ENCODE data around the gene LONP1.
A peak's percentile ranks its signal among the peaks of the same experiment; 100 is the strongest.

The LONP1 gene

DNA sequence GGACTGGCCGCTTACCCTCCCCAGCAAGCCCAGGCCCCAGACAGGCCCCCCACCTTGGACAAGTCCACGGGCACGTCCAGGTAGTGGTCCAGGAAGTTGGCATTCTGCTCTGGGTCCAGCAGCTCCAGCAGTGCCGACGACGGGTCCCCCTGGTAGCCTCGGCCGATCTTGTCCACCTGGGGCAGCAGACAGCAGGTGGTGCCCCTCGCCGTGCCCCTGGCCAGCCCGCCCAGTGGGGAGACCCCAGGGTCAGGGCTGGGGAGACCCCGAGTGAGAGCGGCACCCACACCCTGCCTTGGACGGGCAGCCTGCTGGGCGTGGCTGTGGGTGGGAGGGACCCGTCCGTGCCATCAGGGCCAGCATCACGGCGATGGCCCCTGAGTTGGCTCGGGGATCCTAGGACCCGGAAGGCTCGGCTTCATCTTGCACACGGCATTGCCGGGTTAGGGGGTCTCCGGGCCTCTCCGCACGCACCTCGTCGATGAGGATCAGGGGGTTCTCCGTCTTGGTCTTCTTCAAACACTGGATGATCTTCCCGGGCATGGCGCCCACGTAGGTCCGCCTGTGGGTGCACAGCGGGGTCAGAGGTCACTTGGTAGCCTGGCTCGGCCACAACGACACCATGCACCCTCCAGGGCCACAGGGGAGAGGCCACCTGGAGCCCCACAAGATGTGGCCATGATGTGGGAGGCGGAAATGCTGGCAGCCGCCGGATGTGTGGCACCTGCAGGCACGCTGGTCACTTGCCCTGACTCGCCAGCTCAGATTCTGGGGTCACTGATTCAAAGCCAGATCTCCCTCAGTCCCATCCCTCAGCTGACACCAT lies 23.5 kb downstream of the LONP1 start:
- Histone ChIP-seq H3F3A (ENCODE audit: insufficient read depth) (peaks cover 31% of the 10 kb centered on the region), H2AFZ (ENCODE audit: low read depth, low read length, severe bottlenecking) (no peak overlapping the region), H3K9me3 (ENCODE audit: insufficient read depth, low read length) (no peaks in the 10 kb centered on the region), H3K36me3 (ENCODE audit: low read length) (no peaks in the 10 kb centered on the region), H3K9me2 (replicated peaks; ENCODE audit: insufficient read depth, low read length) (no peaks in the 10 kb centered on the region), H3K79me2 (ENCODE audit: insufficient read depth, low read length) (peaks cover 17% of the 10 kb centered on the region), H4K20me1 (ENCODE audit: low read depth, low read length) (no peaks in the 10 kb centered on the region; the same call in 1 of the 2 replicates), H3K9ac (ENCODE audit: low read length) (no peak overlapping the region), H3K27me3 (ENCODE audit: low read length) (no peaks in the 10 kb centered on the region), H3K4me2 (ENCODE audit: low read depth, low read length, poor library complexity, severe bottlenecking) (no peak overlapping the region), H3K4me3 (ENCODE audit: insufficient read depth, low read length, poor library complexity, severe bottlenecking) (no peak overlapping the region), H3K27ac (ENCODE audit: low read depth, low read length) (0 out of 2 replicates have a peak overlapping the region, but pooled peaks have one; percentile 7)
- TF ChIP-seq EZH2phosphoT487 (conservative IDR thresholded peaks at IDR 0.05; ENCODE audit: low read length) = no peak
- no peak for TF ChIP-seq CTCF (IDR thresholded peaks at IDR 0.05; ENCODE audit: insufficient read depth, low read length, poor library complexity, severe bottlenecking)

DNA sequence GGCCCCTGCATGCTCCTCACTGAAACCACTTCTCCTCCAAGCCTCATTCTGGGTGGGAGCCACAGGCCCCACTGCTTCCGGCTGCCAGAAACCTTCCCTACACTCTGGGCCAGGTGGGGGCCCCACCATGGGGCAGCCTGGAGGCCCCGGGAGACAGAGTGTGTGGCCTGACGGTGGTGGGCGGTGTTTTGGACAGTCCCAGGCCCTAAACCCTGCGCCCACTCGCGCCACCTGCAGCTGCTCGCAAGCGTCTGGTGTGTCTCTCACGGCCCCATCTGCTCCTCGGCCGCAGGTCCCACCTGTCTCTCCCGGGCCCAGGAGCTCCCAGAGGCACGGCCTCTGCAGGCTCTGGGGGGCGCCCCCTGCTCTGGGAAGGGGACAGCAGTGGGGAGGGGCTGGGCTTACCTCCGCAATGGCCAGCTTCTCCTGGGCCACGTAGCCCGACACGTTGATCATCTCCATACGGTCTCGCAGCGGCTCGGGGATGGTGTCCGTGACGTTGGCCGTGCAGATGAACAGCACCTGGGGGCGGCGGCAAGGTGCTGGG lies 24.2 kb downstream of the LONP1 start:
- no peaks in the 10 kb centered on the region for H3K9me3 ChIP-seq (ENCODE audit: insufficient read depth, low read length)
- peak overlapping the region; percentile 47 for H3K27ac ChIP-seq (ENCODE audit: low read depth, low read length)
- H3F3A ChIP-seq (ENCODE audit: insufficient read depth) = peaks cover 37% of the 10 kb centered on the region
- peaks cover 24% of the 10 kb centered on the region for H3K79me2 ChIP-seq (ENCODE audit: insufficient read depth, low read length)
- TF ChIP-seq CTCF (IDR thresholded peaks at IDR 0.05; ENCODE audit: insufficient read depth, low read length, poor library complexity, severe bottlenecking) (no peak), EZH2phosphoT487 (conservative IDR thresholded peaks at IDR 0.05; ENCODE audit: low read length) (no peak)
- H3K4me2 ChIP-seq (ENCODE audit: low read depth, low read length, poor library complexity, severe bottlenecking) = no peak overlapping the region
- H3K4me3 ChIP-seq (ENCODE audit: insufficient read depth, low read length, poor library complexity, severe bottlenecking) = no peak overlapping the region
- H3K36me3 ChIP-seq (ENCODE audit: low read length) = no peaks in the 10 kb centered on the region; the same call in 1 of the 2 replicates
- no peaks in the 10 kb centered on the region for H3K9me2 ChIP-seq (replicated peaks; ENCODE audit: insufficient read depth, low read length)
- H3K27me3 ChIP-seq (ENCODE audit: low read length) = no peaks in the 10 kb centered on the region
- no peaks in the 10 kb centered on the region; the same call in 1 of the 2 replicates for H4K20me1 ChIP-seq (ENCODE audit: low read depth, low read length)
- no peak overlapping the region for H3K9ac ChIP-seq (ENCODE audit: low read length)
- no peak overlapping the region for H2AFZ ChIP-seq (ENCODE audit: low read depth, low read length, severe bottlenecking)

DNA sequence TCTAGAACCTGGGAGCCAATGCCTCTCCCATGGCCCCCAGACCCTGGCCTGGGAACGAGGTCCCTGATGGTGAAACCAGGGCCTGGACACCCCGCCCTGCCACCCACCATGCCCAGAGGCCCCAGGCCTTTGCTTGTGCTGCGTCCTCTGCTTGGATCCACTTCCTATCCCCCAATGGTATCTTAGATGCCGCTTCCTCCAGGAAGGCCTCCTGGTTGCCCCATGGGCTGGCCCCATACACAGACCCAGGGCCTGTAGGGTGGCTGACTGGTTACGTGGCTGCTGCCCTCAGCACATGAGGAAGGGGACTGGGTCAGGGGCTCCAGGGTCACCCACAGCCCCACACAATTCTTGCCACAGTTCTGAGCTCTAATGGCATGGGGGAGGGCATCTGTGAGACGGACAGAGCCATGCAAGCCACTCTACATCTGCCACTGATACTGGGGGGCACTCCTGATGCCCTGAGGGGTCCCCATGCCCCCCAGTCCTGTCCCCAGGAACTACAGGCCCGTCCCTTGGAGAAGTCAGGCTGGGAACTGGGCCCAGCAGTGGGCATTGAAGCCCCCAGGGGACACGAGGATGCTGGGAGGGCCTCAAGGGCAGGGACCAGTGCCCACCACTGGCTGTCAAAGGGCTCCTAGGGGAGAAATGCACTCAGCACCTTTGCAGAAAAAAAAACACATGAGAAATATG lies 24.8 kb downstream of the LONP1 start:
- Histone ChIP-seq H3K4me3 (ENCODE audit: insufficient read depth, low read length, poor library complexity, severe bottlenecking) (no peak overlapping the region), H3K36me3 (ENCODE audit: low read length) (no peaks in the 10 kb centered on the region; the same call in 1 of the 2 replicates), H3K27me3 (ENCODE audit: low read length) (no peaks in the 10 kb centered on the region), H3K9me2 (replicated peaks; ENCODE audit: insufficient read depth, low read length) (no peaks in the 10 kb centered on the region), H3K9me3 (ENCODE audit: insufficient read depth, low read length) (no peaks in the 10 kb centered on the region), H4K20me1 (ENCODE audit: low read depth, low read length) (no peaks in the 10 kb centered on the region; the same call in 1 of the 2 replicates), H3F3A (ENCODE audit: insufficient read depth) (peaks cover 42% of the 10 kb centered on the region), H3K79me2 (ENCODE audit: insufficient read depth, low read length) (peaks cover 30% of the 10 kb centered on the region), H3K9ac (ENCODE audit: low read length) (no peak overlapping the region), H3K27ac (ENCODE audit: low read depth, low read length) (peak overlapping the region; percentile 47), H2AFZ (ENCODE audit: low read depth, low read length, severe bottlenecking) (no peak overlapping the region), H3K4me2 (ENCODE audit: low read depth, low read length, poor library complexity, severe bottlenecking) (no peak overlapping the region)
- TF ChIP-seq CTCF (IDR thresholded peaks at IDR 0.05; ENCODE audit: insufficient read depth, low read length, poor library complexity, severe bottlenecking) = no peak
- TF ChIP-seq EZH2phosphoT487 (conservative IDR thresholded peaks at IDR 0.05; ENCODE audit: low read length) = no peak

All from SU-DHL-6 (cell line).